Neural cell (in vitro differentiated cells): ENCODE measurements around the gene INPP5A. TPM values are rescaled to one million over a fixed set of nuclear protein-coding genes. Genes with fewer than 3 reads are reported as not detected.

Experiments used
- H2AFZ ChIP-seq: fragments of 200-600, 300-800 bp; sonication (generic), shearing (Covaris generic); 2 replicates; pipeline ENCODE4 v1.6.0; 2014; ENCODE audit warnings: low read depth, mild to moderate bottlenecking, antibody characterized with exemption, low read length, moderate library complexity
- H3F3A ChIP-seq: fragments of 200-600 bp; shearing (Covaris generic); 2 replicates; pipeline ENCODE4 v1.6.1; 2016; ENCODE audit warnings: mild to moderate bottlenecking, moderate library complexity, mixed read lengths, antibody characterized with exemption, low read length; ENCODE audit not compliant: insufficient read depth, poor library complexity, severe bottlenecking
- H3K27ac ChIP-seq: fragments of 200-600, 300-800 bp; sonication (generic), shearing (Covaris generic); 2 replicates; pipeline ENCODE4 v1.5.1; 2014; ENCODE audit warnings: mild to moderate bottlenecking, low read length, moderate library complexity
- H3K27me3 ChIP-seq: fragments of 300-800, 200-600 bp; sonication (generic), shearing (Covaris generic); 2 replicates; pipeline ENCODE4 v1.6.0; 2014; ENCODE audit warnings: mild to moderate bottlenecking, low read depth, low read length, moderate library complexity; ENCODE audit not compliant: insufficient read depth
- H3K36me3 ChIP-seq: fragments of 300-800, 200-600 bp; sonication (generic), shearing (Covaris generic); 2 replicates; pipeline ENCODE4 v1.5.1; 2014; ENCODE audit warnings: mild to moderate bottlenecking, antibody characterized with exemption, low read length, moderate library complexity; ENCODE audit not compliant: insufficient read depth
- H3K4me2 ChIP-seq: fragments of 300-800, 200-600 bp; sonication (generic), shearing (Covaris generic); 2 replicates; pipeline ENCODE4 v1.6.0; 2014; ENCODE audit warnings: mild to moderate bottlenecking, low read length
- H3K4me3 ChIP-seq: fragments of 300-800, 200-600 bp; sonication (generic), shearing (Covaris generic); 2 replicates; pipeline ENCODE4 v1.5.1; 2014; ENCODE audit warnings: mild to moderate bottlenecking, low read length, moderate library complexity
- H3K79me2 ChIP-seq: fragments of 200-600 bp; shearing (Covaris generic); replicated peaks from 2 replicates; pipeline ENCODE4 v1.6.0; 2014; ENCODE audit warnings: mild to moderate bottlenecking, low read length, moderate library complexity; ENCODE audit not compliant: insufficient read depth
- H3K9ac ChIP-seq: fragments of 300-800, 200-600 bp; sonication (generic), shearing (Covaris generic); 2 replicates; pipeline ENCODE4 v1.6.1; 2016; ENCODE audit warnings: mild to moderate bottlenecking, low read length, mixed read lengths
- H3K9me2 ChIP-seq: fragments of 200-600 bp; shearing (Covaris generic); 2 replicates; pipeline ENCODE4 v1.6.1; 2016; ENCODE audit warnings: mild to moderate bottlenecking, low read length, mixed read lengths; ENCODE audit not compliant: insufficient read depth
- H3K9me3 ChIP-seq: fragments of 200-600, 300-800 bp; sonication (generic), shearing (Covaris generic); 2 replicates; pipeline ENCODE4 v1.6.1; 2016; ENCODE audit warnings: mild to moderate bottlenecking, mixed run types, low read length, moderate library complexity, mixed read lengths
- H4K20me1 ChIP-seq: fragments of 200-600 bp; shearing (Covaris generic); 2 replicates; pipeline ENCODE4 v1.6.1; 2016; ENCODE audit warnings: mild to moderate bottlenecking, mixed run types; ENCODE audit not compliant: insufficient read depth
- CTCF ChIP-seq: fragments of 450-650 bp; IDR thresholded peaks from 2 replicates; pipeline ENCODE4 v1.5.1; 2014; ENCODE audit warnings: antibody characterized with exemption, mild to moderate bottlenecking, moderate library complexity; ENCODE audit not compliant: poor library complexity, severe bottlenecking
- EP300 ChIP-seq: fragments of 450-650 bp; conservative IDR thresholded peaks from 2 replicates; pipeline ENCODE4 v1.6.1; 2014; ENCODE audit warnings: antibody characterized with exemption, mild to moderate bottlenecking, moderate library complexity; ENCODE audit not compliant: poor library complexity, severe bottlenecking
- EZH2 ChIP-seq: fragments of 200-600, 300-800 bp; shearing (Covaris generic), sonication (generic); IDR thresholded peaks from 2 replicates; pipeline ENCODE4 v1.6.1; 2014; ENCODE audit warnings: antibody characterized with exemption, low read length, borderline replicate concordance, mild to moderate bottlenecking; ENCODE audit not compliant: insufficient read depth, poor library complexity, severe bottlenecking
- MXI1 ChIP-seq: fragments of 450-650 bp; conservative IDR thresholded peaks from 2 replicates; pipeline ENCODE4 v1.6.1; 2014; ENCODE audit warnings: antibody characterized with exemption, mild to moderate bottlenecking; ENCODE audit not compliant: poor library complexity, severe bottlenecking
- POLR2AphosphoS5 ChIP-seq: IDR thresholded peaks from 2 replicates; pipeline ENCODE4 v1.6.1; 2012
- RAD21 ChIP-seq: fragments of 450-650 bp; conservative IDR thresholded peaks from 2 replicates; pipeline ENCODE4 v1.6.1; 2014; ENCODE audit warnings: antibody characterized with exemption, mild to moderate bottlenecking, moderate library complexity
- REST ChIP-seq: IDR thresholded peaks from 2 replicates; pipeline ENCODE4 v1.6.1; 2012; ENCODE audit warnings: borderline replicate concordance
- SMC3 ChIP-seq: fragments of 450-650 bp; conservative IDR thresholded peaks from 2 replicates; pipeline ENCODE4 v1.6.1; 2014; ENCODE audit warnings: antibody characterized with exemption, mild to moderate bottlenecking, moderate library complexity; ENCODE audit not compliant: poor library complexity
- TAF1 ChIP-seq: IDR thresholded peaks from 2 replicates; pipeline ENCODE4 v1.6.1; 2012; ENCODE audit warnings: low read depth
- polyA plus RNA-seq: library from polyadenylated mRNA; depleted of rRNA; stranded (reverse); fragments of >200 nt; gene quantifications from 2 replicates; pipeline ENCODE4 v1.2.3, GENCODE V29; 2014

INPP5A gene
- polyA plus RNA-seq, 1 donor from 2014 or later: 48.8 TPM

- TF ChIP-seq RAD21: peak; percentile 95
Measured at GRCh38 chr10:132654708-132655661, 117.4 kb downstream of the INPP5A start (continued).

GRCh38 chr10:132655735-132656134 lies 118.1 kb downstream of the INPP5A start:
- Histone ChIP-seq H3K4me3 (no peak overlapping the region), H3K9me2 (no peaks in the 10 kb centered on the region), H2AFZ (no peak overlapping the region), H3F3A (no peaks in the 10 kb centered on the region), H3K27ac (no peak overlapping the region), H3K27me3 (no peaks in the 10 kb centered on the region), H3K9me3 (no peaks in the 10 kb centered on the region), H3K4me2 (no peak overlapping the region), H3K79me2 (no peaks in the 10 kb centered on the region), H3K36me3 (no peaks in the 10 kb centered on the region), H4K20me1 (no peaks in the 10 kb centered on the region), H3K9ac (no peak overlapping the region)
- TF ChIP-seq CTCF: no peak
- no peak for TF ChIP-seq EP300
- no peak for TF ChIP-seq MXI1
- no peak for TF ChIP-seq POLR2AphosphoS5
- TF ChIP-seq TAF1: no peak

- H3K9me2 ChIP-seq: no peaks in the 10 kb centered on the region
- H3K79me2 ChIP-seq: no peaks in the 10 kb centered on the region
- no peak for TF ChIP-seq POLR2AphosphoS5
- no peak for TF ChIP-seq REST
- TF ChIP-seq EP300: no peak
- no peak for TF ChIP-seq MXI1
- TF ChIP-seq TAF1: no peak
- no peak for TF ChIP-seq RAD21
- TF ChIP-seq CTCF: no peak
- no peak for TF ChIP-seq EZH2
- no peak for TF ChIP-seq SMC3
- no peak overlapping the region for H3K4me3 ChIP-seq
- no peaks in the 10 kb centered on the region for H3F3A ChIP-seq
- H3K4me2 ChIP-seq: no peak overlapping the region
- H4K20me1 ChIP-seq: no peaks in the 10 kb centered on the region
- no peak overlapping the region for H3K9ac ChIP-seq
- no peaks in the 10 kb centered on the region for H3K36me3 ChIP-seq
- H2AFZ ChIP-seq: no peak overlapping the region
- no peak overlapping the region for H3K27ac ChIP-seq
- no peaks in the 10 kb centered on the region for H3K27me3 ChIP-seq
- H3K9me3 ChIP-seq: no peaks in the 10 kb centered on the region
Measured at GRCh38 chr10:132656283-132657126, 118.9 kb downstream of the INPP5A start.
